ENCODE results near the gene TMEM132C.

TMEM132C gene

GRCh38 chr12:128286970-128287369 lies 20.0 kb downstream of the TMEM132C start:
- H3K4me3 ChIP-seq (ENCODE audit: low read depth, low read length), result no peak overlapping the region
- no peak for DNase-seq (ENCODE audit: low read depth)
- TF ChIP-seq CTCF (IDR thresholded peaks at IDR 0.05; ENCODE audit: low read depth, low read length, missing control alignments), result no peak

- no peak overlapping the region for H3K4me3 ChIP-seq (ENCODE audit: low read depth, low read length)
- TF ChIP-seq CTCF (IDR thresholded peaks at IDR 0.05; ENCODE audit: low read depth, low read length, missing control alignments), result no peak
- DNase-seq (ENCODE audit: low read depth), result no peak
Measured at GRCh38 chr12:128288357-128288756, 21.4 kb downstream of the TMEM132C start.

GRCh38 chr12:128288896-128289295 lies 21.9 kb downstream of the TMEM132C start:
- no peak overlapping the region for H3K4me3 ChIP-seq (ENCODE audit: low read depth, low read length)
- no peak for TF ChIP-seq CTCF (IDR thresholded peaks at IDR 0.05; ENCODE audit: low read depth, low read length, missing control alignments)

GRCh38 chr12:128290938-128291337 lies 24.0 kb downstream of the TMEM132C start:
- TF ChIP-seq CTCF (IDR thresholded peaks at IDR 0.05; ENCODE audit: low read depth, low read length, missing control alignments), result no peak
- no peak for DNase-seq (ENCODE audit: low read depth)
- no peak overlapping the region for H3K4me3 ChIP-seq (ENCODE audit: low read depth, low read length)

More at GRCh38 chr12:128288896-128289295, 21.9 kb downstream of the TMEM132C start:
- DNase-seq (ENCODE audit: low read depth), result no peak

GRCh38 chr12:128298091-128298748 lies 31.2 kb downstream of the TMEM132C start:
- no peak for DNase-seq (ENCODE audit: low read depth)
- H3K4me3 ChIP-seq (ENCODE audit: low read depth, low read length), result no peak overlapping the region
- no peak for TF ChIP-seq CTCF (IDR thresholded peaks at IDR 0.05; ENCODE audit: low read depth, low read length, missing control alignments)

GRCh38 chr12:128305336-128305892 lies 38.4 kb downstream of the TMEM132C start:
- H3K4me3 ChIP-seq (ENCODE audit: low read depth, low read length), result no peak overlapping the region
- no peak for DNase-seq (ENCODE audit: low read depth)
- TF ChIP-seq CTCF (IDR thresholded peaks at IDR 0.05; ENCODE audit: low read depth, low read length, missing control alignments), result no peak

GRCh38 chr12:128307791-128308190 lies 40.8 kb downstream of the TMEM132C start:
- TF ChIP-seq CTCF (IDR thresholded peaks at IDR 0.05; ENCODE audit: low read depth, low read length, missing control alignments), result no peak
- no peak for DNase-seq (ENCODE audit: low read depth)
- H3K4me3 ChIP-seq (ENCODE audit: low read depth, low read length), result no peak overlapping the region

Measured in GM12864 (cell line).